GM12872 (cell line): Measurements from ENCODE around the gene CALCR.
A peak's percentile ranks its signal among the peaks of the same experiment; 100 is the strongest.

Experiments used
- TF ChIP-seq, protein P1 (sequence below): IDR thresholded peaks from 3 replicates; pipeline ENCODE4 v1.5.1; 2011; ENCODE audit warnings: low read depth, mild to moderate bottlenecking, low read length, moderate library complexity; ENCODE audit not compliant: insufficient read depth

The CALCR gene

GRCh38 chr7:93574646-93575554 is at the start of gene CALCR:
Gene CALCR (minus strand): TSS chr7:93574724. CDS start chr7:93486981, 87,743 bp downstream.
- TF ChIP-seq, protein P1, sequence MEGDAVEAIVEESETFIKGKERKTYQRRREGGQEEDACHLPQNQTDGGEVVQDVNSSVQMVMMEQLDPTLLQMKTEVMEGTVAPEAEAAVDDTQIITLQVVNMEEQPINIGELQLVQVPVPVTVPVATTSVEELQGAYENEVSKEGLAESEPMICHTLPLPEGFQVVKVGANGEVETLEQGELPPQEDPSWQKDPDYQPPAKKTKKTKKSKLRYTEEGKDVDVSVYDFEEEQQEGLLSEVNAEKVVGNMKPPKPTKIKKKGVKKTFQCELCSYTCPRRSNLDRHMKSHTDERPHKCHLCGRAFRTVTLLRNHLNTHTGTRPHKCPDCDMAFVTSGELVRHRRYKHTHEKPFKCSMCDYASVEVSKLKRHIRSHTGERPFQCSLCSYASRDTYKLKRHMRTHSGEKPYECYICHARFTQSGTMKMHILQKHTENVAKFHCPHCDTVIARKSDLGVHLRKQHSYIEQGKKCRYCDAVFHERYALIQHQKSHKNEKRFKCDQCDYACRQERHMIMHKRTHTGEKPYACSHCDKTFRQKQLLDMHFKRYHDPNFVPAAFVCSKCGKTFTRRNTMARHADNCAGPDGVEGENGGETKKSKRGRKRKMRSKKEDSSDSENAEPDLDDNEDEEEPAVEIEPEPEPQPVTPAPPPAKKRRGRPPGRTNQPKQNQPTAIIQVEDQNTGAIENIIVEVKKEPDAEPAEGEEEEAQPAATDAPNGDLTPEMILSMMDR: no peak

- TF ChIP-seq, protein P1: no peak
Measured at GRCh38 chr7:93623816-93624215, 49.3 kb upstream of the CALCR start.

DNA sequence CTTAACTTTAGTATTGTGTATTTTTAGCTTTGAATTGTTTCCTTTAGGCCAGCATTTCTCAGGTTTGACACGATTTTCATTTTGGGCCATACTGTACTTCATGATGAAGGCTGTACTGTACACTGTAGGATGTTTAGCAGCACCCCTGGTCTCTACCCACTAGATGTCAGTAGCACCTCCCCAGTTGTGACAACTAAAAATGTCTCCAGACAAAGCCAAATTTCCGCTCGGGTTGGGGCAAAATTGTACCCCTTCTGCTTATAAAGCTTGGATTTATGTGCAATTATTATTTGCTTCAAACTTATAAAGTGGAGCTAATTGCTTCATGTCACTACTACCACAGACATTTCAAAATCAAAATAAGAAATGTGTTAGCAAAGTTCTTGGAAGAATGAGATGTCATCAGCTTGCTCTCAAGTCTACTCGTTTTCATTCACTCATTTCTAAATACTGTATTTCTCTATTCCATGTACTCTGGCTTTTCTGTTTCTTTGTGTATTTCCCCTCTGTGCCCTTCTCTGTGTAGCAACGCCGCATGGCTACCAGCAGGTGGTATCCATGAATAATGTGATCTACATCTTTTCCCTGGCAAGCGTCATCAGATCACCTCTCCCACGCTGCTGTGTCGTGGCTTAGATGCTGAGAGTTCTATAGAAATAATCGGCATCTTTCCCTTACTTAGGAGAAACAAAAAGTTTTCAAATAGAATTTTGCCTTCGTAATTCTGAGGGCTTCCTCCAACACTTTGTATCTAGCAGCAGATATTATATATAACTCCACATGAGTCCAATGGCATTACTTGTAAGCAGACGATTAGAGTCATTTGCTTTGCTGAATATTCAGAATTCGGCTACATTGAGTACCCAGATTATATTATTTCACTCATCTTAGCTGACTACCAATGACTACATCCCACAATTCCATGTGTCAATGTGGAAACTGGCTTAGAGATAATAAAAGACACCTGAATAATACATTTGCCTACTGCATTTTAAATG is 47.8 kb upstream of the CALCR start:
- TF ChIP-seq, protein P1: peak; percentile 44

DNA sequence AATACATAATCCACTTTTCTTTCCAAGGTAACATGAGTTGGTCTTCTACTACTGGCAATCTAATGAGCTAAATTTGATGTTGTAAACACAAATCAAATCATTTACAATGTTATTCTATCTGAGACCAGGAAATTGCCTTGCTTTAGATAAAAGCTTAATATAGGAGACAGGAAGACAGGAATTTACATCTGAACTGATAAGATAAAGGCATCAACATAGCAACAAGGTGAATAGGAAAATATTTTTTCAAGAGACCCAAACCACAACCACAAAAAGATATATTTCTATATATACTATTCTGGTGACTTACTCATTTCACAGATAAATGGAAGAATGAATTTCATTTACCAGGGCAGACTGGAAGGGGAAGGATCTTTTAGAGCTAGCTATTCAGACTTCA is 46.3 kb upstream of the CALCR start:
- TF ChIP-seq, protein P1: no peak

DNA sequence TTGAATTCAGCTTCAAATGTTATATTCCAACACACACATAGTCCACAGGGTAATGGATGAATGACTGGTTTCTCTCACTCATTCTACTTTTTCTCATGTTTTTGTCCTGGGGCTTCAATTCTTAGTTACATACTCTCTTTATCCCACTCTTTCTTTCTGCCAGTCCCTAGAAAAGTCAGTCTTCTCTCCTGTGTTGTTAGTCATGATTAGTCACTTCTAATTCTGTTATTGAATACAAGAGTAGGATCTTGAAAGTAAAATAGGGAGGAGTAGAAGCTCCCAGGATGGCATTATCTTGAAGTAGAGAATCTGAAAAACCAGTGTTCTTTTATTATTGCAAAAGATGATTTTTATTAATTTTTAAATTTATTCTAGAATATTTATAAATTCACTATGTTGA is 45.5 kb upstream of the CALCR start:
- TF ChIP-seq, protein P1: no peak

DNA sequence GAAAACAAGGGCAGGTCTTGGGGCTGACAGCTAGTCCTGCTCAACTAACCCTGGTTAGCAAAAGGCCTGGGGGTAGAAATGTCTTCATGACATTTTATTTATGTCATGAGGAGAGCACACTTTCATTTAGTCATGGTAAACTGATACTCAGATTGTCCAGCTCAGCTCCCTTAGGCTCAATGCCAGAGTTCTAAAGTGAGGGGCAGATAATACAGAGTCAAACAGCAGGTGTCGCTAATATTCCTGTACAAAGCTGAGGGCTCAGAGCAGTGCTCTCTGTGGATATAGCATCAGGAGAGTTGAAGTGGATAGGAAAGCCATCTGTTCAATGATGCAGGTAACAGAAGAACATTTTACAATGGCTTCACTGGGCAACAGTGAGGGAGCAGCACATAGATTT is 26.8 kb upstream of the CALCR start:
- TF ChIP-seq, protein P1: no peak

GRCh38 chr7:93594250-93594649 is 19.7 kb upstream of the CALCR start:
- TF ChIP-seq, protein P1: no peak
